ENCODE measurements around the gene MSL2.
"Not testable (repeated sequence)": the region's sequence is repeated elsewhere in the genome, so short reads cannot be mapped to it uniquely, and the experiment has no call there.

The MSL2 gene

DNA sequence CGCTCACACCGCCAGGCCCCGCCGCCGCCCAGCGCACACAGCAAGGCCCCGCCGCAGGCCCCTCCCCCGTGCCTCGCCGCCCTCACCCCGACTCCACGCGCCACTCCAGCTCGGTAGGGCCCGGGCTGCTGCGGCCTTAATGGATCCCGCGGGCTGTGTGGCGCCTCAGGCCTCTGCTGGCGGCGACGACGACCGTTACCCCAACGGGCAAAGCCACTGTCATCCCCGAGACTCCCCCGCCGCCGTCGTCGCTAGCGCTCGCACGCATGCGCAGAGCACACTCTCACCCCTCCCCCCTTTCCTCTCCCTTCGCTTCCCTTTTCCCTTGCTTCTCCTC, at the start of gene MSL2:
TSS of gene MSL2 (minus strand) at position 272 of the 337 bp plus-strand sequence. CDS start 1,222 bp downstream, outside the sequence.
- Mint-ChIP-seq H3K9me3 (no peaks in the 10 kb centered on the region), H3K36me3 (ENCODE audit: low read depth) (peaks cover 40% of the 10 kb centered on the region), H3K4me1 (ENCODE audit: low read depth) (peaks cover 32% of the 10 kb centered on the region), H3K27ac (peak within 1 kb of the TSS; percentile 97), H3K27me3 (ENCODE audit: low read depth) (peaks cover 4% of the 10 kb centered on the region), H3K4me3 (peak within 1 kb of the TSS; percentile 93)
- DNase-seq (ENCODE audit: low spot score): no peak

- H3K4me3 Mint-ChIP-seq: no peak overlapping the region
- H3K4me1 Mint-ChIP-seq (ENCODE audit: low read depth): peaks cover 3% of the 10 kb centered on the region
- H3K9me3 Mint-ChIP-seq: no peaks in the 10 kb centered on the region
- no peak for DNase-seq (ENCODE audit: low spot score)
- H3K36me3 Mint-ChIP-seq (ENCODE audit: low read depth): no peaks in the 10 kb centered on the region
- no peaks in the 10 kb centered on the region for H3K27me3 Mint-ChIP-seq (ENCODE audit: low read depth)
- no peak overlapping the region for H3K27ac Mint-ChIP-seq
Measured at GRCh38 chr3:136245691-136246090, 49.6 kb upstream of the MSL2 start.

- no peak for DNase-seq (ENCODE audit: low spot score)
- H3K36me3 Mint-ChIP-seq (ENCODE audit: low read depth): no peaks in the 10 kb centered on the region
- H3K27ac Mint-ChIP-seq: no peak overlapping the region
- H3K9me3 Mint-ChIP-seq: no peaks in the 10 kb centered on the region
- peaks cover 3% of the 10 kb centered on the region for H3K27me3 Mint-ChIP-seq (ENCODE audit: low read depth)
- no peak overlapping the region for H3K4me3 Mint-ChIP-seq
- no peaks in the 10 kb centered on the region for H3K4me1 Mint-ChIP-seq (ENCODE audit: low read depth)
Measured at GRCh38 chr3:136239094-136239493, 43.0 kb upstream of the MSL2 start.

DNA sequence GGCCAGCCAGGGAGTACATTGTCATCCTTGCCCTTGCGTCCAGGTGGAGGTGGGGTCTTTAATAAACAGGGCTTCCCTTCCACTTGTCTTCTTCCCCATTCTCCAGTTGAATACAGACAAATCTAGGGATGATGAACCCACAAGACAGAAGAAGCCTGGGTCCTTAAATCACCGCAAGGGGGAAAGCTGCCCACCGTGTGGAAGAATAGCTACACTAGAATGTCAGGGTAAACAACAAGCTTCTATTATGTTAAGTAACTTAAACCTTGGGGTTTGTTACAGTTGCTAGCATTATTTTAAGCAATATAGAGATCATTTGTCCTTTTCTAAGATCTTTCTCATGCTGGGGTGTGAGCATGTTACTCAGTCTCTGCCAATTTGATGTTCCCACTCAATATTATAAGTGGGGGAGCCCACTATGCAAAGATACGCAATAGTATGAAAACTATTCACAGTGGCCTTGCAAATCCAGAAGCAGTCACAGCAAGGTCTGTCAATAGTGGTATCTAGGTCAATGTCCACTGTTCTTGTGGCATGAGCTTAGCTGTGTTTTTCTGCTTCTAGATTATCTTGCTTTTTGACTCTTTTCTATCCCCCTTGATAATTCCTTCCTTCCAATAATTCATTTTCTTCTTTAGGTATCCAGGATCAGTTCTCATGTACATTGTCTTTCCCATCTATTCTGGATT, 42.0 kb upstream of the MSL2 start:
- Mint-ChIP-seq H3K4me3 (no peak overlapping the region), H3K9me3 (no peaks in the 10 kb centered on the region), H3K27ac (no peak overlapping the region), H3K4me1 (ENCODE audit: low read depth) (no peaks in the 10 kb centered on the region), H3K36me3 (ENCODE audit: low read depth) (no peaks in the 10 kb centered on the region), H3K27me3 (ENCODE audit: low read depth) (peaks cover 3% of the 10 kb centered on the region)
- DNase-seq (ENCODE audit: low spot score): no peak

- H3K4me1 Mint-ChIP-seq (ENCODE audit: low read depth): no peaks in the 10 kb centered on the region
- no peak for DNase-seq (ENCODE audit: low spot score)
Measured at GRCh38 chr3:136237103-136237502, 41.0 kb upstream of the MSL2 start.

GRCh38 chr3:136236109-136236508, 40.0 kb upstream of the MSL2 start:
- H3K27me3 Mint-ChIP-seq (ENCODE audit: low read depth): peaks cover 3% of the 10 kb centered on the region
- H3K4me3 Mint-ChIP-seq: no peak overlapping the region
- no peak for DNase-seq (ENCODE audit: low spot score)
- no peaks in the 10 kb centered on the region for H3K4me1 Mint-ChIP-seq (ENCODE audit: low read depth)
- no peaks in the 10 kb centered on the region for H3K9me3 Mint-ChIP-seq
- no peak overlapping the region for H3K27ac Mint-ChIP-seq
- H3K36me3 Mint-ChIP-seq (ENCODE audit: low read depth): no peaks in the 10 kb centered on the region

More at GRCh38 chr3:136237103-136237502, 41.0 kb upstream of the MSL2 start:
- no peak overlapping the region for H3K4me3 Mint-ChIP-seq
- H3K27me3 Mint-ChIP-seq (ENCODE audit: low read depth): peaks cover 3% of the 10 kb centered on the region
- H3K27ac Mint-ChIP-seq: no peak overlapping the region
- no peaks in the 10 kb centered on the region for H3K36me3 Mint-ChIP-seq (ENCODE audit: low read depth)
- H3K9me3 Mint-ChIP-seq: no peaks in the 10 kb centered on the region

DNA sequence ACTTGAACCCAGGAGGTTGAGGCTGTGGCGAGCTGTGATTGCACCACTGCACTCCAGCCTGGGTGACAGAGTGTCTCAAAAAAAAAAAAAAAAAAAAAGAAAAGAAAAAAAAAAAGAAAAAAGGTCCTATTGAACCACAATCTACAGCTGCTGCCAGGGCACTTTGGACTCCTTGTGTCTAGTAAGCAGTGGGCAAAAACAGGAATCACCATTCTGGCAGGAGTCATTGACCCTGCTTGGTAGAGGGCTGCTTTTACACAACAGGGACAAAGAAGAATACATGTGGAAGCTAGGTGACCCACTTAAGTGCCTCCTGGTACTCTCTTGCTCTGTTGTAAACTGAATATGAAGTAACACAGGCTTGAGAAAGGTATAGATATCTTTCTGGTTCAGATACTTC, 39.4 kb upstream of the MSL2 start:
- DNase-seq (ENCODE audit: low spot score): no peak
- Mint-ChIP-seq H3K4me1 (ENCODE audit: low read depth) (no peaks in the 10 kb centered on the region), H3K9me3 (no peaks in the 10 kb centered on the region), H3K36me3 (ENCODE audit: low read depth) (no peaks in the 10 kb centered on the region), H3K27me3 (ENCODE audit: low read depth) (peaks cover 3% of the 10 kb centered on the region), H3K4me3 (no peak overlapping the region), H3K27ac (no peak overlapping the region)

DNA sequence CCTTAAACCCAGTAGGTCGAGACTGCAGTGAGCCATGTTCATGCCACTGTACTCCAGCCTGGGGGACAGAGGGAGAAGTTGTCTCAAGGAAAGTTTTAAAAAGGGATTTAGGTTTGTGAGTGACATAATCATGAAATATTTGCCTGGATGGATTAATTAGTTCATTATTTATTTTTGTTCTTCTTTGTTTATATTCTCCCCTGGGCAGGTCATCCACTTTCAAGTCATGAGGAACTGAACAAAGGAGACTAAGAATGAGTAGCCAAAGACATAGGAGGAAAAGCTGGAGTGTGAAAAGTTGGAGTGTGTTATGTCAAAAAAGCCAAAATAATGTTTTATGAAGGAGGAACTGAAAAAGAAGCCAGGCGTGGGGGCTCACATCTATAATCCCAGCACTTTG, 36.3 kb upstream of the MSL2 start:
- Mint-ChIP-seq H3K4me3 (no peak overlapping the region), H3K27ac (no peak overlapping the region), H3K4me1 (ENCODE audit: low read depth) (no peaks in the 10 kb centered on the region), H3K36me3 (ENCODE audit: low read depth) (no peaks in the 10 kb centered on the region), H3K27me3 (ENCODE audit: low read depth) (peaks cover 3% of the 10 kb centered on the region), H3K9me3 (no peaks in the 10 kb centered on the region)
- no peak for DNase-seq (ENCODE audit: low spot score)

GRCh38 chr3:136222746-136223145, 26.6 kb upstream of the MSL2 start:
- H3K4me3 Mint-ChIP-seq; H3K9me3 Mint-ChIP-seq; H3K4me1 Mint-ChIP-seq (ENCODE audit: low read depth); H3K27me3 Mint-ChIP-seq (ENCODE audit: low read depth); H3K27ac Mint-ChIP-seq; DNase-seq (ENCODE audit: low spot score); H3K36me3 Mint-ChIP-seq (ENCODE audit: low read depth): not testable (repeated sequence)

- peaks cover 40% of the 10 kb centered on the region for H3K27me3 Mint-ChIP-seq (ENCODE audit: low read depth)
- no peaks in the 10 kb centered on the region for H3K9me3 Mint-ChIP-seq
- no peaks in the 10 kb centered on the region for H3K4me1 Mint-ChIP-seq (ENCODE audit: low read depth)
- H3K4me3 Mint-ChIP-seq: no peak overlapping the region
- H3K27ac Mint-ChIP-seq: no peak overlapping the region
- no peak for DNase-seq (ENCODE audit: low spot score)
- no peaks in the 10 kb centered on the region for H3K36me3 Mint-ChIP-seq (ENCODE audit: low read depth)
Measured at GRCh38 chr3:136211547-136211946, 15.4 kb upstream of the MSL2 start.

GRCh38 chr3:136209921-136210320, 13.8 kb upstream of the MSL2 start:
- Mint-ChIP-seq H3K9me3 (no peaks in the 10 kb centered on the region), H3K27me3 (ENCODE audit: low read depth) (peaks cover 44% of the 10 kb centered on the region), H3K27ac (no peak overlapping the region), H3K4me1 (ENCODE audit: low read depth) (no peaks in the 10 kb centered on the region), H3K4me3 (no peak overlapping the region), H3K36me3 (ENCODE audit: low read depth) (no peaks in the 10 kb centered on the region)
- DNase-seq (ENCODE audit: low spot score): no peak

GRCh38 chr3:136207489-136208115, 11.5 kb upstream of the MSL2 start:
- H3K4me1 Mint-ChIP-seq (ENCODE audit: low read depth): no peaks in the 10 kb centered on the region
- peaks cover 43% of the 10 kb centered on the region for H3K27me3 Mint-ChIP-seq (ENCODE audit: low read depth)
- H3K27ac Mint-ChIP-seq: no peak overlapping the region
- DNase-seq (ENCODE audit: low spot score): no peak
- H3K4me3 Mint-ChIP-seq: no peak overlapping the region
- no peaks in the 10 kb centered on the region for H3K36me3 Mint-ChIP-seq (ENCODE audit: low read depth)
- no peaks in the 10 kb centered on the region for H3K9me3 Mint-ChIP-seq

- H3K27ac Mint-ChIP-seq; H3K9me3 Mint-ChIP-seq; DNase-seq (ENCODE audit: low spot score); H3K4me3 Mint-ChIP-seq: not testable (repeated sequence)
- peaks cover 13% of the 10 kb centered on the region for H3K36me3 Mint-ChIP-seq (ENCODE audit: low read depth)
- peaks cover 11% of the 10 kb centered on the region for H3K27me3 Mint-ChIP-seq (ENCODE audit: low read depth)
- peaks cover 11% of the 10 kb centered on the region for H3K4me1 Mint-ChIP-seq (ENCODE audit: low read depth)
Measured at GRCh38 chr3:136199219-136199618, 3.1 kb upstream of the MSL2 start.

DNA sequence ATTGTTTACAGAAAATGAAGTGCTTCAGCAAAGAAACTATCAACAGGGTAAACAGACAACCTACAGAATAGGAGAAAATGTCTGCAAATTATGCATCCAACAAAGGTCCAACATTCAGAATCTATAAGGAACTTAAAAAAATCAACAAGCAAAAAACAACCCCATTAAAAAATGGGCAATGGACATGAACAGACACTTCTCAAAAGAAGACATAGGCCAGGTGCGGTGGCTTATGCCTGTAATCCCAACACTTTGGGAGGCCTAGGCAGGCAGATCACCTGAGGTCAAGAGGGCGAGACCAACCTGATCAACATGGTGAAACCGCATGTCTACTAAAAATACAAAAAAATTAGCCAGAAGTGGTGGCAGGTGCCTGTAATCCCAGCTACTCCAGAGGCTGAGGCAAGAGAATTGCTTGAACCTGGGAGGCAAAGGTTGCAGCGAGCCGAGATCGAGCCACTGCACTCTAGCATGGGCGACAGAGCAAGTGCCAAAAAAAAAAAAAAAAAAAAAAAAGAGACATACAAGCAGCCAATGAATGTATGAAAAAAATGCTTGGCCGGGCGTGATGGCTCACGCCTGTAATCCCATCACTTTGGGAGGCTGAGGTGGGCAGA, 2.4 kb upstream of the MSL2 start:
- peaks cover 13% of the 10 kb centered on the region for H3K4me1 Mint-ChIP-seq (ENCODE audit: low read depth)
- DNase-seq (ENCODE audit: low spot score); H3K4me3 Mint-ChIP-seq; H3K9me3 Mint-ChIP-seq; H3K27ac Mint-ChIP-seq: not testable (repeated sequence)
- peaks cover 11% of the 10 kb centered on the region for H3K27me3 Mint-ChIP-seq (ENCODE audit: low read depth)
- peaks cover 20% of the 10 kb centered on the region for H3K36me3 Mint-ChIP-seq (ENCODE audit: low read depth)
